ENCODE measurements around the gene RSPRY1.

- TF ChIP-seq POLR2AphosphoS5 (IDR thresholded peaks at IDR 0.05; ENCODE audit: low read depth, low read length): no peak
- TF ChIP-seq REST (IDR thresholded peaks at IDR 0.05; ENCODE audit: insufficient read depth in 1 of 2, low read depth in 2 of 2, low read length in 2 of 2): no peak
- TF ChIP-seq SIN3A (IDR thresholded peaks at IDR 0.05; ENCODE audit: borderline replicate concordance, insufficient read depth, low read length): no peak
- no peak for TF ChIP-seq TAF1 (IDR thresholded peaks at IDR 0.05; ENCODE audit: borderline replicate concordance, insufficient read depth, low read length)
- no peak for TF ChIP-seq FOXP2 (optimal IDR thresholded peaks at IDR 0.05; ENCODE audit: borderline replicate concordance, extremely low read depth, extremely low read length, insufficient read depth)
These were observed 30.3 kb upstream of the RSPRY1 start for GRCh38 chr16:57155702-57156350.
